Activated CD4-positive, CD25-positive, alpha-beta regulatory T cell treated with anti-CD3 and anti-CD28 coated beads, Interleukin-2, amount 50 U/mL, for 72 hours (primary cell): ENCODE data around the gene SOX11.

Experiments used
- DNase-seq: peaks from one replicate; pipeline ENCODE4 v3.0.0; 2021

SOX11 gene

DNA sequence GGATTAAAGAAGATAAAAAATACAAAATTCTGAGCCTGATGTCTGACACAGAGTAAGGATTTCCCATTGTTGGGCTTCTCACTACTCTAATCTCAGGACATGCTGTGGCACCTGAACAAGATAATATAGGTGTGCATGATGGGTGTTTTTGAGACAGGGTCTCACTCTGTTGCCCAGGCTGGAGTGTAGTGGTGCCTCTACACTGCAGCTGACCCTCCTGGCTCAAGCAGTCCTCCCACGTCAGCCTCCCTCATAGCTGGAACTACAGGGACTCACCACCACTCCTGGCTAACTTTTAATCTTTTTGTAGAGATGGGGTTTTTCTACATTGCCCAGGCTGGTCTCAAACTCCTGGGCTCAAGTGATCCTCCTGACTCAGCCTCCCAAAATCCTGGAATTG is 32.9 kb downstream of the SOX11 start:
- no peak for DNase-seq

DNA sequence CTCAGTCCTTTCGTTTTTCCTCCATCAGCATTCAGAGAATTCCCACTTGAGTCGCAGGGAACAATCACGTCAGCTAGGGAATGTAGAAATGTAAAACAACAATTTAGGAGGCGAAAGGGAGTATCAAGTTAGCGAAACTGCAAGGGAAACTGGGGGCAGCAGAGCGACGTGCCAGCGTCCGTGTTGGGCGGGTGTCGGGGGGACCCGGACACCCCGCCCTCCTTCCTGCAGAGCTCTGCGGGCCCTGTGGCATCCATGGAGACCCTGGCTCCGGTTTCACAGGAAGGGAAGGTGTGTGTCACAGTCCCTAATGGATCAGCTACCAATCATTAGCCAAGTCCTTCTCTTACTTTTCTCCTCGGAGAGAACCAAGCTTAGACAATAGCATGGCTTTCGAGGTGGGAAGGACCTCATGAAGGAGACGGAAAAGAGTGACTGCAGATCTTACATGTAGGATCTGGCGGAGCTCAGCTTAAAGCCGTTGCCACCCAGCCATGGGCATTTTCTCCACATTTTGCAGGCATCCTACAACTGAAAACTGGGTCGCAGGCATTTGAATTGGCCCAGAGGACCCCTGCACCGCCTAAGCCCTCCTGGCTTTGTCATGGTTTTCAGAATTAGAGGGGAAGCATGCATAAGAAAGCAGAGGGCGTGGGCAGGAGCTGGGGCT is 33.7 kb downstream of the SOX11 start:
- DNase-seq = no peak

DNA sequence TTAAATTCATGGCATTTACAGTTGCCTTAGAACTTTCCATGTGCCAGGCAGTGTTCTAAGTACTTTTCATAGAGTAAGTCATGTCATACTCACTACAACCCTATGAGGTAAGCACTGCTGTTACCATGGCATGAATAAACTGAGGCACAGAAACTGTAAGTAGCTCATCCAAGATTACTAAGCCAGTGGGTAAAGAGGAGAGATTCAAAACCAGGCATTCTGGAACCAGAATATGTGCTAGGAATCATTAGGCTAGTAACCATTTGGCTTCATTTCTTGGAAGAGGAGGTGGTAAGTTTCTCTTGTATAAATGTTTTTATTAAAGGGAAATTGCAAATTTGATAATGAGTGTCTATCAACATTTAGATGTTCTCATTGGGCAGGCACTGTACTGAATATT is 35.1 kb downstream of the SOX11 start:
- DNase-seq = no peak

DNA sequence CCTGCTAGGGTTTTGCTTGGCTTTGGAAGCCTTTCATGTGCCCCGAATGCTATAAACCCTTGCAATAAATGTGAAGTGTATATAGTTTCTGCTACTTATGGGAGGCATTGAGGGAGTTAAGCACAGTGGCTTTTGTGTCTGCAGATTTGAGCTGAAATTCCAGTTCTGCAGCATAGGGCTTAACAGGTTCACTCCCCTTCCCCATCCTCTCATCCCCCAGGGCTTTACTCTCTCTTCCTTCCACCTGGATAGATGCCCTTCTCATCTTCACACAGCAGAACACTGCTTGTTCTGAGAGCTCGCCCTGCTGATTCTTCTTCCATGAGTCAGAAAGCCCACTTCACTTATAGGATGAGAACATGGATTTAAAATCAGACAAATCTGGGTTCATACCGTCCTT is 37.2 kb downstream of the SOX11 start:
- DNase-seq = no peak

DNA sequence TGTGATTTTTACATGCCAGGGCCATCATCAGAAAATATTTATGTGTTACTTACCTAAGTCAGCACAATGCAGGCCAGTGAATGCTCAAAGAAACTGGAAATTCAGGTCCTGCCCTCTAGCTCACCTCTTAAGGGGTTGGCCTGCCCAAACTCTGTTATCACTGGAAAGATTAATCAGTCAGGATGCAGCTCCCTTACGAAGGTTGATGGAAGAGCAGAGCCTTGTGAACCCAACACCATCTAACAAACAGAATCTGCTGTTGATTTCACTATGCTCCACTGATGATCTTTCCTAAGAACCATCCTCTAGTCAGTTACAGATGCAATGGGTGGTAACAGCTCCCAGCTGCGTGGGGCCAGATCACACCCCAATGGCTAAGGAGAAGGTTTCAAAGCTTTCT is 38.2 kb downstream of the SOX11 start:
- DNase-seq = no peak

DNA sequence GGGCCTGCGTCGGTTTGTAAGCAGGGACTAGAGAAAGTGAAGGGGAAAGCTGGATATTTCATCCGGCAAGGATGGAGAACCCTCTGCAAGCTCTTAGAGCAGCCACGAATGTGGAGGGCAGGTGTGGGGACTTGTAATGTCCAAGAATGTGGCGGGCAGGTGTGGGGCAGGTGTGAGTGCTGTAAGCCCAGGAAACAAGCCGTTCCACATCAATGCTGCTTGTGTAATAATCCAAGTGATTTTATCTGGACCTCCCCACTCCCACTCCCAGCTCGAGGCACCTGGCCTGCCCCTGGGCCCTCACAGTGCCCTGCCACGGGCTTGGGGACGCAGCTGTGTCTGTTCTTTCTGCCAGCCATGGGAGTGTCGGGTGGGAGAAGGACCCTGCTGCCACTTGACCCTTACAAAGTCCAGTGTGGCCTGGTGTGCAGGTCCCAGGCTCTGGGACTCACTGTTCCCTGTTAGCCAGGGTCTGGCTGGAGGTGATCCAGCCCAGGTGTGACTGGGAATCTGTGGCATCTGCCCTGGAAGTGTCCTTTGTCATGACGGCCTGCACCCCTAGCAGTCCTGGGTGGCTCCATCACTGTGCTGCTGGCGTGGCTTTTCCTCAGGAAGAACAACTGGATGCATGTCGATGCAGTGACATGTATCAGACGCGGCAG is 42.8 kb downstream of the SOX11 start:
- DNase-seq = no peak

DNA sequence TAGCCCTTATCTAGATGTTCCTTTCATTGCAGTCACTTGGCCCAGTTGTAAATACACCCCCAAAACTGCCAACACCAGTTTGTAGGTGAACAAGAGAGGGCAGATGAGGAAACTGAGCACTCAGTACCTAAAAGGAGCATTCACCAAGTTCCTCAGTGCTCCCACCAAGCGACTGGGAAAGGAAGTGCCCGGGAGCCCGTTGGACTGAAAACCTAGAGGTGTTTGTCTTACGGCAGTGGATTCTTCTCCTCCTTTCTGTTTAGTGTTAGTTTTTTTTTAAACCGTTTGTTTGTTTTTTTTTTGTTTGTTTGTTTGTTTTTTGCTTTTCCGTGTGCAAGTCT is 43.3 kb downstream of the SOX11 start:
- no peak for DNase-seq

DNA sequence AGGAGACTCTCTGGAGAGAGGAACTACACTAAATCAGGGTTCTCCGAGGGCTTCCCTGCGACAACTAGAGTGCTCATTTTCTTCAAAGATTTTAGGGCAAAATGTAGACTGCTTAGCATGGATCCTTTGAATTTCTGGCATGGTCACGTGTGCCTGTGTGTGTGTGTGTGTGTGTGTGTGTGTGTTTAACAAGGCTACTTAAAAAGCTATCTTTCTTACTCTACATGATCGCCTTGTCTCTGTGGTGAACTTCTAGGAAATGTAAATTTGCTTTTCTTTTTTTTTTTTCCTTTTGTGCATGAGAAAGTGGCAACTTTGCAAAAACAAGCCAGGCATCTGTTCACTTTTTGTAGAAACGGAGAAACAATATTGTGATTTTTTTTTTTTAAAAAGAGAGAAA is 43.9 kb downstream of the SOX11 start:
- no peak for DNase-seq

DNA sequence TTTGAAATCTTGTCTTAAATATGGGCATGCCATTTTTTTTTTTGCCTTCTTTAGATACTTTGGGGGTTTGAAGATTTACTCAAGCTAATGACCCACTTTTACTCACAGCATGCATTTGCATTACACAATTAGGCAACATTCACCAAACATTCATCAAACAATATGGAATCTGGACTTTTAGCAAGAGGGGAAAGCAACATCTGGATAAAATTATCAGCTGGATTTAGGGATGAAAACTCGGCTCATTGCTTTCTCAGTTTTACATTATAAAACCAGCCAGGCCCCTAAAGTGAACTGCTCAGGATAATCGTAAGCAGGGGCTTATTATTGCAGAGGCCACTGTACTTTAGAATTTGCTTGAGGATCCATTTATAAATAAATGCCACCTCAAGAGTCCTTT is 44.7 kb downstream of the SOX11 start:
- DNase-seq = no peak

DNA sequence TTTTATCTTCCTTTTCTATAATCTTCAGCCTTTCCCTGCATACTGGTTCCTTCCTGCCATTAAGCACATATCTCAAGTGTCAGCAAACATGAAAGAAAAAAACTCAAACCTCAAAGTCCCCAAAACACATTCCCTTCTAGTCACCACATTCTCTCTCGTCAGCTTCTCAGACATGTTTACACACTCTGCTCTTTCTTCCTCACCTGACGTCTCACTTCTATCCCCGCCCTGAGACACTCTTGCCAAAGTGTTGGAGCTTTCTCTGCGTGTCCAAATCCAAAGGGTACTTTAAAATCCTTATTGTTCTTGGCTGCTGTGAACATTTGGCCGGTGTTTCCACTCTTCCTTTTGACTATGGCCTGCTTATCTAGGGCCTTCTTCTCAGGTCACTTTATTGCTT is 47.9 kb downstream of the SOX11 start:
- no peak for DNase-seq

DNA sequence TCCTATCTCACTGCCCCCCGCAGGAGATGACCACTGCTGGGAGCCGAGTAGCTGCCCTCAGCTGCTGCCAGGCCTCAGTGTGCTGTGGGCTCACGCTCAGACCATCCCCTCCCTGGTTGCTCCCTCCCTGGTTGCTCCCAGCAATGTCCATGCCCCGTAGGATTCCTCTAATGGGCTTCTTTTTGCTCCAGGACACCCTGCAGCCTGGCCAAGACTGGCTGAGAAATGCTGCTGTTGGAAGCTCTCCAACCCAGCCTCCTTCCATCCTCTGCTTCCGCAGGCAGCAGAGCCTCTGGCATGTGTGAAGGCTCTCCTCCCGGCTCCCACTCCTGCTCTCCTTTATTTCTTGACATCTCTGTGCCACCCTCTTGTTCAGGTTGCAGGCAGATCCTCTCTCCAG is 48.6 kb downstream of the SOX11 start:
- no peak for DNase-seq

DNA sequence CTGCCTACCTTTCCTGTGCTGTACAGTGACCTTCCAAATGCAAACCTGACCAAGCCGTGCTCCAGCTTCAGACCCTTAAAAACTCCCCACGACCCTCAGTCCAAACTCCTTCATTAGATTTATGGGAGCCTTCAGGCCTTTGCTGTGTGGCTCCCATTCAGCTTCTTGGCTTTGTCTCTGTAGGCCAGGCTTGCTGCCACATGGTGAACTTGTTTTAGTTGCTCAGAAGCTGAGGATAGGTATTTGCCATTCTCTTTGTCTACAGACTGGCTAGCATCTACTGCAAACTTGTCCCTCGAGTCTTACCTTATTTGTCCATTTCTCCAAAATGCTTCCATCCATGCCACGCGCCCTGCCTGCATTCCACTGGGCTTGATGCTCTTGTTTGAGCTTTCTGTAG is 49.1 kb downstream of the SOX11 start:
- DNase-seq = no peak

DNA sequence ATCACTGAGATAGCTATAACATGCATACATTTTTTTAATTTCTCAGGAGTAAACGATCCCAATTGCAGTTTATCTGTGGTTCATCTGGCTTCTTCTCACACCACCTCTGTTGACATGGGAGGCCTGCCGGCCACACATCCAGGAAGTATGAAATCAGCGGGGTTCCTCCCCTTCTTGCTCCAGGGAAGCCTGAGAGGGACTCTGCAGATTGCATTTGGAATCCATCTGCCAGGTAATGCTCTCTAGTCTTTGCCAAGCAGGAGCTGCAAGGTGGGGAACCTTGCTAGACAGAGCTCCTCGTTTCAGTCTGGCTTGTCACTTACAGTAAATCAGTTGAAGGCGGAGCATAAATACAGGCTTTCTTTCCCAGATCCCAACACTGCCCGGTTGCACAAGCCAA is 49.9 kb downstream of the SOX11 start:
- DNase-seq = no peak

DNA sequence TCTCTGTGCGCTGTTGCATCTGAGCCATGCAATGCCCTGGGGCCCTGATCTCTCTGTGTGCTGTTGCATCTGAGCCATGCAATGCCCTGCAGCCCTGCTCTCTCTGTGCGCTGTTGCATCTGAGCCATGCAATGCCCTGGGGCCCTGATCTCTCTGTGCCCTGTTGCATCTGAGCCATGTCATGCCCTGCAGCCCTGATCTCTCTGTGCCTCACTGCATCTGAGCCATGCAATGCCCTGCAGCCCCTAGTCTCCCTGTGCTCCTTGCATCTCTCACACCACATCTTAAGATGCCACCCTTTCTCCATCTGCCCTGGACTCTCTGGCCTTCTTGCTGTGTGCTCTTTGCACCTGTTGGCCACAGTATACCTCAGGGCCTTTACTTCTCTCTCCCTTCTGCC is 56.2 kb downstream of the SOX11 start:
- DNase-seq = no peak

DNA sequence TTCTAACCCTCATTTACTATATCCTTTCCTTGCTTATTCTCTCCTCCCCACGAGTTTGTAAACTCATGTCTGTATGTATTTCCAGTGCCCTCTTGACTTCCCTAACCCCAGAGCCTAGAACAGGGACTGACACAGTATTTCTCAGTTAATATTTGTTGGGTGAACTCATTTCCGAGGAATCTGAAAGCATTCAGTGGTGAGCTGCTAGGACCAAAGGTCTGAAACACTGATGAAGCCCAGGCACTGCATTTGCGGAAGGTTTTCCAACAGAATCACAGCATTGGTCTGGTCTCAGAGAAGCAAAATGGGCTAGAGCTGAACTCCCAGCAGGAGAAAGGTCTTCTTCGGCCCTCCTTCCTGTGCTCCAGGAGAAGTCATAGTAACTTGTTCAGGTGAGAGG is 56.8 kb downstream of the SOX11 start:
- no peak for DNase-seq

DNA sequence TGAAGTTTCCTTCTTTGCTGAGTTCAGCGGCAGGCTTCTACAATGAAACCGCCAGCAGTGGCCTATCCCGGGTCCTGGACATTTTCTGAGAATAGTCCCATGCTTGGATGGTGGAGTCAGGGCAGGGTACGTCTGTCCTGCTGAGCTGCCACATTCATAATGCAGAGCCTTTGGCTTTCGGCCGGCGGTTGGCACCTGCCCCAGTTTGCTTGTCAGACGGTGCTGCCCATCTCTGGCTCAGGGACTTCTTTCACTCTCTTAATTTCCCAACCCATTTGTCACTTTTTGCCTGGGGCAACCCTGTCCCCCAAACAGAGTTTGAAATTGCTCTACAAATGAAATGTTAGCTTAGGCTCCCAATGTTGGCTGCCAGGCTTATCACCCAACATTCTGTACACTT is 57.2 kb downstream of the SOX11 start:
- DNase-seq = no peak
